OCI-LY7 (cell line): ENCODE measurements around the gene TBC1D7. TPM values are rescaled to one million over a fixed set of nuclear protein-coding genes. Genes with fewer than 3 reads are reported as not detected.

ENCODE experiments used
- BruUV-seq: library from RNA; stranded (reverse); fragments of 400-500 nt; replicated peaks from 2 replicates; lab custom pipeline; 2021; lab: Mats Ljungman, UMichigan
- CTCF ChIA-PET: fragments of 300-600 bp; sonication (Branson Sonifier 250); formaldehyde crosslinking; loops from one replicate; lab custom pipeline; 2022; ENCODE audit warnings: antibody characterized with exemption; ENCODE audit not compliant: unreplicated experiment; lab: Charles Lee
- POLR2A ChIA-PET: fragments of 300-600 bp; sonication (Branson Sonifier 250); formaldehyde crosslinking; loops from one replicate; lab custom pipeline; 2022; ENCODE audit warnings: antibody characterized with exemption; lab: Charles Lee
- DNase-seq: peaks from one replicate; pipeline ENCODE4 v3.0.0-alpha.2; 2015; ENCODE audit warnings: low spot score
- H2AFZ ChIP-seq: fragments of 200-600 bp; sonication (generic), shearing (Covaris generic); 2 replicates; pipeline ENCODE4 v1.6.1; 2014; ENCODE audit warnings: mild to moderate bottlenecking, antibody characterized with exemption, low read length, moderate library complexity
- H3K27ac ChIP-seq: fragments of 200-600 bp; sonication (generic); 2 replicates; pipeline ENCODE4 v1.5.1; 2014; ENCODE audit warnings: mixed run types, low read depth, mild to moderate bottlenecking, moderate library complexity, low read length, inconsistent platforms; ENCODE audit not compliant: poor library complexity, severe bottlenecking
- H3K36me3 ChIP-seq: fragments of 200-600 bp; sonication (generic); 2 replicates; pipeline ENCODE4 v1.6.1; 2014; ENCODE audit warnings: mild to moderate bottlenecking, antibody characterized with exemption, low read length, moderate library complexity, mixed read lengths; ENCODE audit not compliant: insufficient read depth
- H3K4me1 ChIP-seq: fragments of 200-600 bp; sonication (generic); 2 replicates; pipeline ENCODE4 v1.5.1; 2014; ENCODE audit warnings: mild to moderate bottlenecking, low read length; ENCODE audit not compliant: insufficient read depth, poor library complexity, severe bottlenecking
- H3K4me2 ChIP-seq: fragments of 200-600 bp; sonication (generic); 2 replicates; pipeline ENCODE4 v1.6.1; 2014; ENCODE audit warnings: mild to moderate bottlenecking, low read length
- H3K4me3 ChIP-seq: fragments of 200-600 bp; sonication (generic); 2 replicates; pipeline ENCODE4 v1.5.1; 2014; ENCODE audit warnings: mild to moderate bottlenecking, low read depth, low read length; ENCODE audit not compliant: poor library complexity, severe bottlenecking
- H3K79me2 ChIP-seq: fragments of 200-600 bp; sonication (generic); 2 replicates; pipeline ENCODE4 v1.6.1; 2016; ENCODE audit warnings: low read depth, mild to moderate bottlenecking, low read length, moderate library complexity, mixed read lengths; ENCODE audit not compliant: insufficient read depth
- H3K9me2 ChIP-seq: fragments of 200-600 bp; sonication (generic); 2 replicates; pipeline ENCODE4 v1.6.1; 2016; ENCODE audit warnings: mild to moderate bottlenecking, low read length, mixed read lengths; ENCODE audit not compliant: insufficient read depth
- H3K9me3 ChIP-seq: fragments of 200-600 bp; sonication (generic); 2 replicates; pipeline ENCODE4 v1.6.1; 2014; ENCODE audit warnings: mild to moderate bottlenecking, mixed run types, low read length, mixed read lengths
- H4K20me1 ChIP-seq: fragments of 200-600 bp; sonication (generic); 2 replicates; pipeline ENCODE4 v1.6.1; 2014; ENCODE audit warnings: mild to moderate bottlenecking, antibody characterized with exemption, low read length, moderate library complexity, mixed read lengths; ENCODE audit not compliant: insufficient read depth
- EZH2phosphoT487 ChIP-seq: fragments of 200-600 bp; sonication (generic); IDR thresholded peaks from 2 replicates; pipeline ENCODE4 v1.6.1; 2018; ENCODE audit warnings: low read depth, borderline replicate concordance, mild to moderate bottlenecking, mixed run types, antibody characterized with exemption, low read length, moderate library complexity, mixed read lengths
- intact Hi-C: fragments of 100-400 bp; cut with micrococcal nuclease; formaldehyde crosslinking; loops from one replicate; pipeline ENCODE4 v1.10.0; 2022; ENCODE audit not compliant: unreplicated experiment
- total RNA-seq, 2 experiments: library from RNA; depleted of rRNA in 1 of 2; stranded (reverse); fragments of >200 nt in 1 of 2; shearing (Covaris generic) in 1 of 2; gene quantifications; 2 replicates each; pipeline ENCODE4 v1.2.3, GENCODE V29; 2014 to 2022
- TF ChIP-seq, protein P1 (sequence below): fragments of 200-600 bp; sonication (generic); conservative IDR thresholded peaks from 2 replicates; pipeline ENCODE4 v1.5.1; 2014; ENCODE audit warnings: mild to moderate bottlenecking, antibody characterized with exemption, low read length, moderate library complexity, mixed read lengths

The TBC1D7 gene
- total RNA-seq, 2 experiments from 2014 or later: 46.2 to 69.2 TPM

DNA sequence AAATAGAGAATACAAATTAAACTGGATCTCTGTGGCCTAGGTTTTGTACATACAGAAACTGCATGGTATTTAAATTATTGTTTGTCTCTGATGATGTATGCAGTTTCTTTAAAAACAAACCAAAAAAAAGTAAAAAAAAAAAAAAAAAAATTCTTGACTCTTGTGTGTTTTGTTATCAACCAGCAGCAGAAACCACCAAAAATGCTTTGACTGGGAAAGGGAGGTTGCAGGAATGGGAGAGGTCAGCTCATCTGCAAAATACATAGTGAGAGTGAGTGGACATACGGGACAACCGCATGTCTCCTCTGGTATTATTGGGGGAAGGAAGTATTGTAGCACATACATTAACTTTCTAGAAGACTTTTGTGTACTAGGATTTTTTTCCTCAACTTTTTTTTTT, 38.0 kb downstream of the TBC1D7 start:
- peaks cover 80% of the 10 kb centered on the region for H3K36me3 ChIP-seq
- H3K9me3 ChIP-seq: peaks cover 23% of the 10 kb centered on the region
- no peak overlapping the region for H3K27ac ChIP-seq
- POLR2A ChIA-PET: no interaction called here
- intact Hi-C loops: no loop called here
- TF ChIP-seq, protein P1, sequence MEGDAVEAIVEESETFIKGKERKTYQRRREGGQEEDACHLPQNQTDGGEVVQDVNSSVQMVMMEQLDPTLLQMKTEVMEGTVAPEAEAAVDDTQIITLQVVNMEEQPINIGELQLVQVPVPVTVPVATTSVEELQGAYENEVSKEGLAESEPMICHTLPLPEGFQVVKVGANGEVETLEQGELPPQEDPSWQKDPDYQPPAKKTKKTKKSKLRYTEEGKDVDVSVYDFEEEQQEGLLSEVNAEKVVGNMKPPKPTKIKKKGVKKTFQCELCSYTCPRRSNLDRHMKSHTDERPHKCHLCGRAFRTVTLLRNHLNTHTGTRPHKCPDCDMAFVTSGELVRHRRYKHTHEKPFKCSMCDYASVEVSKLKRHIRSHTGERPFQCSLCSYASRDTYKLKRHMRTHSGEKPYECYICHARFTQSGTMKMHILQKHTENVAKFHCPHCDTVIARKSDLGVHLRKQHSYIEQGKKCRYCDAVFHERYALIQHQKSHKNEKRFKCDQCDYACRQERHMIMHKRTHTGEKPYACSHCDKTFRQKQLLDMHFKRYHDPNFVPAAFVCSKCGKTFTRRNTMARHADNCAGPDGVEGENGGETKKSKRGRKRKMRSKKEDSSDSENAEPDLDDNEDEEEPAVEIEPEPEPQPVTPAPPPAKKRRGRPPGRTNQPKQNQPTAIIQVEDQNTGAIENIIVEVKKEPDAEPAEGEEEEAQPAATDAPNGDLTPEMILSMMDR: no peak
- no peak for TF ChIP-seq EZH2phosphoT487
- H3K9me2 ChIP-seq: no peaks in the 10 kb centered on the region
- no peak overlapping the region for H2AFZ ChIP-seq
- no peaks in the 10 kb centered on the region for H4K20me1 ChIP-seq
- peaks cover 22% of the 10 kb centered on the region for H3K4me1 ChIP-seq
- H3K4me2 ChIP-seq: no peak overlapping the region
- DNase-seq: no peak
- CTCF ChIA-PET: interaction anchor here (0.6 kb wide), 1 partner anchor 259 kb away, joined by 3 read pairs; no protein-coding TSS in a partner anchor
- H3K4me3 ChIP-seq: no peak overlapping the region
- no TSS peak for BruUV-seq
- no peaks in the 10 kb centered on the region for H3K79me2 ChIP-seq

GRCh38 chr6:13289789-13290318, 38.5 kb downstream of the TBC1D7 start:
- no peaks in the 10 kb centered on the region for H4K20me1 ChIP-seq
- H3K4me2 ChIP-seq: no peak overlapping the region
- no peaks in the 10 kb centered on the region for H3K9me2 ChIP-seq

More at GRCh38 chr6:13289789-13290318, 38.5 kb downstream of the TBC1D7 start:
- Histone ChIP-seq H3K4me3 (no peak overlapping the region), H2AFZ (no peak overlapping the region), H3K9me3 (peaks cover 23% of the 10 kb centered on the region), H3K27ac (no peak overlapping the region), H3K36me3 (peaks cover 84% of the 10 kb centered on the region), H3K79me2 (no peaks in the 10 kb centered on the region), H3K4me1 (peaks cover 22% of the 10 kb centered on the region)
- DNase-seq: no peak
- TF ChIP-seq EZH2phosphoT487: no peak
- TF ChIP-seq, protein P1: no peak
- TSS peak; percentile 64 for BruUV-seq
- ChIA-PET POLR2A (interaction anchor here (0.7 to 0.8 kb wide), 3 partner anchors 37 to 91 kb away, joined by 3 read pairs; no protein-coding TSS in a partner anchor), CTCF (interaction anchor here (0.6 kb wide), 1 partner anchor 259 kb away, joined by 3 read pairs; no protein-coding TSS in a partner anchor)
- intact Hi-C loops: no loop called here
